GM23338 (cell line): ENCODE measurements around the gene TFB1M. TPM values are rescaled to one million over a fixed set of nuclear protein-coding genes. Genes with fewer than 3 reads are reported as not detected.

Experiments used
- ATAC-seq: fragments of 200-7000 bp; cut with Tn5 transposase; 3 replicates; pipeline ENCODE4 v1.9.1; 2020
- DNase-seq: peaks from one replicate; pipeline ENCODE4 v3.0.0-alpha.2; 2015; ENCODE audit warnings: low spot score
- H2AFZ ChIP-seq: fragments of 200-600 bp; sonication (generic); 2 replicates; pipeline ENCODE4 v1.8.0; 2016; ENCODE audit warnings: antibody characterized with exemption, mild to moderate bottlenecking, moderate library complexity
- H3F3A ChIP-seq: fragments of 200-600 bp; sonication (generic); replicated peaks from 2 replicates; pipeline ENCODE4 v1.8.0; 2017; ENCODE audit warnings: antibody characterized with exemption, mixed run types, low read depth
- H3K27ac ChIP-seq: fragments of 200-600 bp; sonication (generic); 2 replicates; pipeline ENCODE4 v1.6.1; 2016; ENCODE audit warnings: low read depth
- H3K27me3 ChIP-seq: fragments of 200-600 bp; sonication (generic); 2 replicates; pipeline ENCODE4 v1.8.0; 2016; ENCODE audit warnings: mild to moderate bottlenecking, mixed run types, moderate library complexity; ENCODE audit not compliant: insufficient read depth
- H3K36me3 ChIP-seq: fragments of 200-600 bp; sonication (generic); 2 replicates; pipeline ENCODE4 v1.8.0; 2016; ENCODE audit warnings: mild to moderate bottlenecking; ENCODE audit not compliant: insufficient read depth
- H3K4me1 ChIP-seq: fragments of 200-600 bp; sonication (generic); 2 replicates; pipeline ENCODE4 v1.8.0; 2016; ENCODE audit warnings: mild to moderate bottlenecking, moderate library complexity; ENCODE audit not compliant: insufficient read depth
- H3K4me2 ChIP-seq: fragments of 200-600 bp; sonication (generic); 2 replicates; pipeline ENCODE4 v1.7.1; 2017; ENCODE audit warnings: mixed run types
- H3K4me3 ChIP-seq: fragments of 200-600 bp; sonication (generic); 2 replicates; pipeline ENCODE4 v1.6.1; 2016; ENCODE audit warnings: mixed run types
- H3K79me2 ChIP-seq: fragments of 200-600 bp; sonication (generic); replicated peaks from 2 replicates; pipeline ENCODE4 v1.8.0; 2017; ENCODE audit warnings: mild to moderate bottlenecking; ENCODE audit not compliant: insufficient read depth
- H3K9me2 ChIP-seq: fragments of 200-600 bp; sonication (generic); 2 replicates; pipeline ENCODE4 v1.8.0; 2017; ENCODE audit not compliant: insufficient read depth
- H4K20me1 ChIP-seq: fragments of 200-600 bp; sonication (generic); replicated peaks from 2 replicates; pipeline ENCODE4 v1.8.0; 2017; ENCODE audit warnings: mild to moderate bottlenecking; ENCODE audit not compliant: insufficient read depth
- H3K27ac Mint-ChIP-seq: 2 replicates; pipeline ENCODE4 v1.8.0; 2020; ENCODE audit warnings: inconsistent platforms, mild to moderate bottlenecking, moderate library complexity, mixed read lengths
- H3K27me3 Mint-ChIP-seq: 3 replicates; pipeline ENCODE4 v1.8.0; 2022; ENCODE audit warnings: low read depth, mild to moderate bottlenecking, moderate library complexity, mixed read lengths, inconsistent platforms; ENCODE audit not compliant: insufficient read depth, poor library complexity
- H3K36me3 Mint-ChIP-seq: 3 replicates; pipeline ENCODE4 v1.8.0; 2021; ENCODE audit warnings: low read depth, mild to moderate bottlenecking, inconsistent platforms, moderate library complexity, mixed read lengths
- H3K4me1 Mint-ChIP-seq: 3 replicates; pipeline ENCODE4 v1.8.0; 2020; ENCODE audit warnings: mild to moderate bottlenecking, inconsistent platforms, mixed read lengths
- H3K4me3 Mint-ChIP-seq: 3 replicates; pipeline ENCODE4 v1.8.0; 2021; ENCODE audit warnings: moderate library complexity, mild to moderate bottlenecking, inconsistent platforms, mixed read lengths
- H3K9me3 Mint-ChIP-seq: 3 replicates; pipeline ENCODE4 v1.8.0; 2020; ENCODE audit warnings: moderate library complexity, mild to moderate bottlenecking, inconsistent platforms, mixed read lengths
- CREB1 ChIP-seq: fragments of 250-450 bp; sonication (Bioruptor Pico); IDR thresholded peaks from 2 replicates; pipeline ENCODE4 v1.5.0; 2020; ENCODE audit warnings: low read depth, mild to moderate bottlenecking, moderate library complexity
- CTCF ChIP-seq, 2 experiments: fragments of 200-600 bp in 1 of 2; sonication (generic) in 1 of 2; conservative IDR thresholded peaks; 2 replicates each; pipeline versions ENCODE4 v1.5.1 to v1.6.1; 2016 to 2017; ENCODE audit warnings: antibody characterized with exemption in 2 of 2, low read depth in 2 of 2, mild to moderate bottlenecking in 2 of 2, moderate library complexity in 1 of 2
- ETS1 ChIP-seq: IDR thresholded peaks from 2 replicates; pipeline ENCODE4 v1.6.1; 2016; ENCODE audit warnings: antibody characterized with exemption
- EZH2 ChIP-seq: fragments of 200-600 bp; sonication (generic); IDR thresholded peaks from one replicate; pipeline ENCODE4 v1.8.0; 2017; ENCODE audit warnings: antibody characterized with exemption, mild to moderate bottlenecking, low read depth; ENCODE audit not compliant: unreplicated experiment
- EZH2phosphoT487 ChIP-seq: fragments of 200-600 bp; sonication (generic); IDR thresholded peaks from one replicate; pipeline ENCODE4 v1.8.1; 2018; ENCODE audit warnings: antibody characterized with exemption; ENCODE audit not compliant: unreplicated experiment
- JUNB ChIP-seq: IDR thresholded peaks from one replicate; pipeline ENCODE4 v1.6.1; 2016; ENCODE audit warnings: antibody characterized with exemption; ENCODE audit not compliant: unreplicated experiment
- NANOG ChIP-seq: IDR thresholded peaks from 2 replicates; pipeline ENCODE4 v1.6.1; 2016; ENCODE audit warnings: antibody characterized with exemption, borderline replicate concordance
- POLR2AphosphoS5 ChIP-seq: IDR thresholded peaks from 2 replicates; pipeline ENCODE4 v1.6.1; 2016; ENCODE audit warnings: antibody characterized with exemption, low read depth
- REST ChIP-seq: IDR thresholded peaks from one replicate; pipeline ENCODE4 v1.6.1; 2018; ENCODE audit warnings: antibody characterized with exemption; ENCODE audit not compliant: unreplicated experiment
- STAT1 ChIP-seq: IDR thresholded peaks from one replicate; pipeline ENCODE4 v1.6.1; 2016; ENCODE audit warnings: antibody characterized with exemption; ENCODE audit not compliant: unreplicated experiment
- ZNF114 ChIP-seq: fragments of 250-450 bp; sonication (Bioruptor Pico); IDR thresholded peaks from 2 replicates; pipeline ENCODE4 v1.5.0; 2020; ENCODE audit warnings: mild to moderate bottlenecking, moderate library complexity
- ZNF331 ChIP-seq: fragments of 250-450 bp; sonication (Bioruptor Pico); IDR thresholded peaks from 2 replicates; pipeline ENCODE4 v1.5.0; 2020; ENCODE audit warnings: low read depth, mild to moderate bottlenecking, moderate library complexity
- ZNF462 ChIP-seq: fragments of 250-450 bp; sonication (Bioruptor Pico); IDR thresholded peaks from 2 replicates; pipeline ENCODE4 v1.5.0; 2020; ENCODE audit warnings: mild to moderate bottlenecking, moderate library complexity
- polyA plus RNA-seq: library from polyadenylated mRNA; unstranded; fragments of >200 nt; fragmentation: Nextera tagmentation; extraction: Ambion mirVana; gene quantifications from 2 replicates; pipeline ENCODE4 v1.2.1, GENCODE V29; 2016
- total RNA-seq: library from RNA; depleted of rRNA; stranded (reverse); fragments of >200 nt; shearing (Covaris generic); gene quantifications from 2 replicates; pipeline ENCODE4 v1.2.3, GENCODE V29; 2014

The TFB1M gene
- total and polyA plus RNA-seq, 2 experiments from 2014 or later: 51.1 to 66.9 TPM

- Histone ChIP-seq H3K27ac (peak overlapping the region; percentile 40; the same call in 1 of the 2 replicates), H3K9me2 (no peaks in the 10 kb centered on the region), H2AFZ (no peak overlapping the region), H3K4me1 (peaks cover 21% of the 10 kb centered on the region), H3F3A (no peaks in the 10 kb centered on the region), H3K4me2 (no peak overlapping the region), H4K20me1 (no peaks in the 10 kb centered on the region), H3K4me3 (no peak overlapping the region), H3K36me3 (peaks cover 10% of the 10 kb centered on the region), H3K27me3 (no peaks in the 10 kb centered on the region), H3K79me2 (peaks cover 9% of the 10 kb centered on the region; the same call in 1 of the 2 replicates)
- Mint-ChIP-seq H3K27me3 (no peaks in the 10 kb centered on the region), H3K9me3 (peaks cover 2% of the 10 kb centered on the region; the same call in 1 of the 3 replicates), H3K36me3 (peaks cover 49% of the 10 kb centered on the region), H3K4me1 (peaks cover 40% of the 10 kb centered on the region), H3K27ac (no peak overlapping the region), H3K4me3 (no peak overlapping the region)
- no peak for ATAC-seq
- no peak for DNase-seq
- no peak for TF ChIP-seq ZNF462 (CRISPR knock-in tag)
- no peak for TF ChIP-seq ETS1
- no peak for TF ChIP-seq CREB1 (CRISPR knock-in tag)
- TF ChIP-seq NANOG: no peak
- no peak for TF ChIP-seq POLR2AphosphoS5
- TF ChIP-seq REST: no peak
- no peak for TF ChIP-seq CTCF (conservative IDR thresholded peaks at IDR 0.05; ENCODE audit: low read depth in 2 of 2)
- no peak for TF ChIP-seq EZH2
- TF ChIP-seq ZNF331: no peak
- TF ChIP-seq JUNB: no peak
- no peak for TF ChIP-seq STAT1
- no peak for TF ChIP-seq EZH2phosphoT487
- TF ChIP-seq ZNF114 (CRISPR knock-in tag): no peak
These were observed 51.6 kb downstream of the TFB1M start for GRCh38 chr6:155262655-155263054.
